ENCODE measurements around the gene SPACA4. TPM values are rescaled to one million over a fixed set of nuclear protein-coding genes. Genes with fewer than 3 reads are reported as not detected.

SPACA4 gene
- total RNA-seq, 1 experiment from 2014 or later, result not detected

GRCh38 chr19:48587387-48587786, 19.2 kb upstream of the SPACA4 start:
- TF ChIP-seq CTCF (conservative IDR thresholded peaks at IDR 0.05), result no peak
- Histone ChIP-seq H4K5ac (ENCODE audit: insufficient read length, low read depth, low read length) (no peak overlapping the region), H4K91ac (ENCODE audit: insufficient read length, low read depth, low read length) (no peak overlapping the region), H3T11ph (ENCODE audit: low read length) (no peak overlapping the region), H3K79me2 (ENCODE audit: insufficient read depth, low read length) (no peaks in the 10 kb centered on the region), H3K27ac (ENCODE audit: insufficient read length, low read depth, low read length) (no peak overlapping the region), H2BK120ac (ENCODE audit: low read depth, low read length, poor library complexity, severe bottlenecking) (no peak overlapping the region), H3K14ac (ENCODE audit: insufficient read depth, low read length) (no peak overlapping the region), H3K4ac (ENCODE audit: low read depth, low read length) (no peak overlapping the region), H2AFZ (ENCODE audit: low read length) (no peak overlapping the region), H3K9me3 (ENCODE audit: control insufficient read depth, low read depth, low read length) (no peaks in the 10 kb centered on the region), H2BK20ac (ENCODE audit: low read depth, low read length, poor library complexity, severe bottlenecking) (no peak overlapping the region), H4K8ac (replicated peaks; ENCODE audit: insufficient read length, low read depth, low read length) (no peak overlapping the region), H3K4me2 (ENCODE audit: insufficient read depth, insufficient read length, low read length) (no peak overlapping the region), H3K9ac (ENCODE audit: extremely low read depth, insufficient read length, low read length) (no peak overlapping the region), H3K4me1 (ENCODE audit: insufficient read depth, low read length) (no peaks in the 10 kb centered on the region), H3K23ac (ENCODE audit: insufficient read length, low read depth, low read length) (no peak overlapping the region), H3K56ac (ENCODE audit: insufficient read length, low read depth, low read length) (no peak overlapping the region), H3K27me3 (ENCODE audit: insufficient read depth, low read length) (no peaks in the 10 kb centered on the region), H3K79me1 (ENCODE audit: insufficient read depth, low read depth, low read length, poor library complexity, severe bottlenecking) (no peaks in the 10 kb centered on the region), H2BK5ac (ENCODE audit: insufficient read length, low read length) (no peak overlapping the region), H3K18ac (ENCODE audit: insufficient read length, low read depth, low read length) (no peak overlapping the region), H2BK12ac (ENCODE audit: insufficient read length, low read depth, low read length) (no peak overlapping the region), H4K20me1 (ENCODE audit: control insufficient read depth, insufficient read depth, insufficient read length) (no peaks in the 10 kb centered on the region), H3K23me2 (ENCODE audit: insufficient read length, low read depth, low read length, poor library complexity, severe bottlenecking) (peaks cover 9% of the 10 kb centered on the region), H2BK15ac (ENCODE audit: low read depth, low read length) (no peak overlapping the region), H2AK5ac (ENCODE audit: insufficient read length, low read length) (no peak overlapping the region)
- Mint-ChIP-seq H3K9me3 (peaks cover 3 to 4% of the 10 kb centered on the region in 2 experiments), H3K36me3 (ENCODE audit: insufficient read depth in 1 of 3, low read depth in 3 of 3) (no peaks in the 10 kb centered on the region; a peak in 1 of 7 replicates), H3K4me3 (no peak overlapping the region; a peak in 1 of 5 replicates), H3K27me3 (ENCODE audit: low read depth) (peaks cover 47% of the 10 kb centered on the region), H3K4me1 (peaks cover 11 to 12% of the 10 kb centered on the region in 2 experiments), H3K27ac (no peak overlapping the region)
- WGBS (ENCODE audit: extremely low coverage, insufficient read length, low lambda C conversion rate), result no CpG with 5 or more reads among the region's 3 CpGs
- DNase-seq, result no peak
